Neural cell (in vitro differentiated cells): Measurements from ENCODE around the gene TENM3.

Experiments
- CTCF ChIP-seq: fragments of 450-650 bp; IDR thresholded peaks from 2 replicates; pipeline ENCODE4 v1.5.1; 2014; ENCODE audit warnings: antibody characterized with exemption, mild to moderate bottlenecking, moderate library complexity; ENCODE audit not compliant: poor library complexity, severe bottlenecking
- POLR2AphosphoS5 ChIP-seq: IDR thresholded peaks from 2 replicates; pipeline ENCODE4 v1.6.1; 2012

GRCh38 chr4:182337366-182337765 is 94.2 kb downstream of the TENM3 start:
- TF ChIP-seq POLR2AphosphoS5 (no peak), CTCF (no peak)
